WTC11 (cell line): ENCODE data around the gene CTNNA3. TPM values are rescaled to one million over a fixed set of nuclear protein-coding genes. Genes with fewer than 3 reads are reported as not detected.

Experiments
- ATAC-seq: fragments of 200-7000 bp; cut with Tn5 transposase; 2 replicates; pipeline ENCODE4 v1.10.0; 2021; ENCODE audit warnings: mild to moderate bottlenecking, moderate library complexity
- CTCF ChIA-PET: fragments of 300-600 bp; sonication (Branson Sonifier 250); formaldehyde crosslinking; loops from one replicate; lab custom pipeline; 2021; ENCODE audit warnings: antibody characterized with exemption; lab: Charles Lee
- POLR2A ChIA-PET: fragments of 350-600 bp; sonication (Branson Sonifier 250); formaldehyde crosslinking; loops from one replicate; lab custom pipeline; 2021; ENCODE audit warnings: antibody characterized with exemption; lab: Charles Lee
- DNase-seq: peaks from one replicate; pipeline ENCODE4 v3.0.0; 2021; ENCODE audit warnings: low spot score
- H3K27ac Mint-ChIP-seq: 2 replicates; pipeline ENCODE4 v1.8.0; 2021; ENCODE audit warnings: mixed read lengths
- H3K27me3 Mint-ChIP-seq: 2 replicates; pipeline ENCODE4 v1.8.0; 2021; ENCODE audit warnings: low read depth, mild to moderate bottlenecking, moderate library complexity, mixed read lengths
- H3K36me3 Mint-ChIP-seq: 2 replicates; pipeline ENCODE4 v1.8.0; 2021; ENCODE audit warnings: mixed read lengths
- H3K4me1 Mint-ChIP-seq: 2 replicates; pipeline ENCODE4 v1.8.0; 2022; ENCODE audit warnings: mixed read lengths
- H3K4me3 Mint-ChIP-seq: 2 replicates; pipeline ENCODE4 v1.8.0; 2021; ENCODE audit warnings: mild to moderate bottlenecking, moderate library complexity, mixed read lengths
- H3K9me3 Mint-ChIP-seq: 2 replicates; pipeline ENCODE4 v1.8.0; 2021; ENCODE audit warnings: mixed read lengths
- AFF4 ChIP-seq: sonication (generic); formaldehyde crosslinking; IDR thresholded peaks from 2 replicates; pipeline ENCODE4 v1.8.1; 2023; ENCODE audit warnings: mild to moderate bottlenecking, missing genetic modification reagents, borderline replicate concordance
- CDX4 ChIP-seq: fragments of 250-450 bp; sonication (Bioruptor Pico); IDR thresholded peaks from 2 replicates; pipeline ENCODE4 v1.9.0; 2021; ENCODE audit warnings: moderate library complexity, mild to moderate bottlenecking, inconsistent platforms, borderline replicate concordance
- E2F1 ChIP-seq: sonication (generic); formaldehyde crosslinking; IDR thresholded peaks from 2 replicates; pipeline ENCODE4 v1.8.0; 2022; ENCODE audit warnings: mild to moderate bottlenecking, missing genetic modification reagents
- ERG ChIP-seq: fragments of 250-450 bp; sonication (Bioruptor Pico); IDR thresholded peaks from 2 replicates; pipeline ENCODE4 v1.8.0; 2021; ENCODE audit warnings: mild to moderate bottlenecking
- FOXJ3 ChIP-seq: sonication (generic); formaldehyde crosslinking; IDR thresholded peaks from 2 replicates; pipeline ENCODE4 v1.9.0; 2021; ENCODE audit warnings: missing genetic modification reagents, mild to moderate bottlenecking, borderline replicate concordance
- IRF2 ChIP-seq: sonication (generic); formaldehyde crosslinking; IDR thresholded peaks from 2 replicates; pipeline ENCODE4 v1.8.0; 2022; ENCODE audit warnings: low read depth, missing genetic modification reagents, borderline replicate concordance
- JAZF1 ChIP-seq: fragments of 250-450 bp; sonication (Bioruptor Pico); IDR thresholded peaks from 2 replicates; pipeline ENCODE4 v1.9.0; 2021; ENCODE audit warnings: moderate library complexity, mild to moderate bottlenecking, inconsistent platforms
- MAX ChIP-seq: sonication (generic); formaldehyde crosslinking; IDR thresholded peaks from 2 replicates; pipeline ENCODE4 v1.8.0; 2022; ENCODE audit warnings: mild to moderate bottlenecking, missing genetic modification reagents
- MXD4 ChIP-seq: fragments of 250-450 bp; sonication (Bioruptor Pico); IDR thresholded peaks from 2 replicates; pipeline ENCODE4 v1.8.0; 2021; ENCODE audit warnings: mild to moderate bottlenecking, moderate library complexity, borderline replicate concordance
- SMAD3 ChIP-seq: sonication (generic); formaldehyde crosslinking; IDR thresholded peaks from 2 replicates; pipeline ENCODE4 v1.8.0; 2022; ENCODE audit warnings: missing genetic modification reagents, mild to moderate bottlenecking, borderline replicate concordance
- TCF7 ChIP-seq: sonication (generic); formaldehyde crosslinking; IDR thresholded peaks from 2 replicates; pipeline ENCODE4 v1.8.0; 2022; ENCODE audit warnings: mild to moderate bottlenecking, low read depth, missing genetic modification reagents, moderate library complexity
- TEAD1 ChIP-seq: sonication (generic); formaldehyde crosslinking; IDR thresholded peaks from 2 replicates; pipeline ENCODE4 v1.8.0; 2022; ENCODE audit warnings: mild to moderate bottlenecking, missing genetic modification reagents
- USF2 ChIP-seq: sonication (generic); formaldehyde crosslinking; IDR thresholded peaks from 2 replicates; pipeline ENCODE4 v1.8.1; 2023; ENCODE audit warnings: mild to moderate bottlenecking, missing genetic modification reagents, moderate library complexity
- ZNF138 ChIP-seq: sonication (generic); formaldehyde crosslinking; conservative IDR thresholded peaks from 2 replicates; pipeline ENCODE4 v1.8.1; 2022; ENCODE audit warnings: mild to moderate bottlenecking, moderate library complexity, missing genetic modification reagents
- ZNF219 ChIP-seq: sonication (generic); formaldehyde crosslinking; IDR thresholded peaks from 2 replicates; pipeline ENCODE4 v1.8.0; 2023; ENCODE audit warnings: missing genetic modification reagents, mild to moderate bottlenecking, borderline replicate concordance
- ZNF317 ChIP-seq: sonication (generic); formaldehyde crosslinking; IDR thresholded peaks from 2 replicates; pipeline ENCODE4 v1.8.1; 2023; ENCODE audit warnings: low read depth, mild to moderate bottlenecking, moderate library complexity, missing genetic modification reagents, borderline replicate concordance
- ZNF416 ChIP-seq: fragments of 250-450 bp; sonication (Bioruptor Pico); IDR thresholded peaks from 2 replicates; pipeline ENCODE4 v1.9.0; 2021; ENCODE audit warnings: mild to moderate bottlenecking, inconsistent platforms
- ZNF671 ChIP-seq: fragments of 250-450 bp; sonication (Bioruptor Pico); IDR thresholded peaks from 2 replicates; pipeline ENCODE4 v1.8.0; 2021; ENCODE audit warnings: mild to moderate bottlenecking
- total RNA-seq: library from RNA; stranded (reverse); gene quantifications from 3 replicates; pipeline ENCODE4 v1.2.3, GENCODE V29; 2021
- TF ChIP-seq, protein P1 (sequence below): sonication (generic); formaldehyde crosslinking; conservative IDR thresholded peaks from 2 replicates; pipeline ENCODE4 v1.8.1; 2023; ENCODE audit warnings: mild to moderate bottlenecking, low read depth, missing genetic modification reagents, moderate library complexity
- TF ChIP-seq, protein P2 (sequence below): fragments of 250-450 bp; sonication (Bioruptor Pico); conservative IDR thresholded peaks from 2 replicates; pipeline ENCODE4 v1.9.0; 2021; ENCODE audit warnings: mild to moderate bottlenecking

The CTNNA3 gene
- total RNA-seq, 1 experiment from 2014 or later, result 6.1 TPM

- TF ChIP-seq ZNF317 (no peak), AFF4 (CRISPR knock-in tag) (no peak), ZNF138 (CRISPR knock-in tag) (no peak), ERG (no peak), MAX (CRISPR knock-in tag) (no peak), USF2 (CRISPR knock-in tag) (no peak), IRF2 (CRISPR knock-in tag) (no peak)
- TF ChIP-seq, protein P1, sequence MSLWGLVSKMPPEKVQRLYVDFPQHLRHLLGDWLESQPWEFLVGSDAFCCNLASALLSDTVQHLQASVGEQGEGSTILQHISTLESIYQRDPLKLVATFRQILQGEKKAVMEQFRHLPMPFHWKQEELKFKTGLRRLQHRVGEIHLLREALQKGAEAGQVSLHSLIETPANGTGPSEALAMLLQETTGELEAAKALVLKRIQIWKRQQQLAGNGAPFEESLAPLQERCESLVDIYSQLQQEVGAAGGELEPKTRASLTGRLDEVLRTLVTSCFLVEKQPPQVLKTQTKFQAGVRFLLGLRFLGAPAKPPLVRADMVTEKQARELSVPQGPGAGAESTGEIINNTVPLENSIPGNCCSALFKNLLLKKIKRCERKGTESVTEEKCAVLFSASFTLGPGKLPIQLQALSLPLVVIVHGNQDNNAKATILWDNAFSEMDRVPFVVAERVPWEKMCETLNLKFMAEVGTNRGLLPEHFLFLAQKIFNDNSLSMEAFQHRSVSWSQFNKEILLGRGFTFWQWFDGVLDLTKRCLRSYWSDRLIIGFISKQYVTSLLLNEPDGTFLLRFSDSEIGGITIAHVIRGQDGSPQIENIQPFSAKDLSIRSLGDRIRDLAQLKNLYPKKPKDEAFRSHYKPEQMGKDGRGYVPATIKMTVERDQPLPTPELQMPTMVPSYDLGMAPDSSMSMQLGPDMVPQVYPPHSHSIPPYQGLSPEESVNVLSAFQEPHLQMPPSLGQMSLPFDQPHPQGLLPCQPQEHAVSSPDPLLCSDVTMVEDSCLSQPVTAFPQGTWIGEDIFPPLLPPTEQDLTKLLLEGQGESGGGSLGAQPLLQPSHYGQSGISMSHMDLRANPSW (CRISPR knock-in tag), result no peak
- TF ChIP-seq, all 79 proteins: peak for 0
Measured at GRCh38 chr10:67331121-67331910, 364.7 kb downstream of the CTNNA3 start (continued).

GRCh38 chr10:67327626-67328535, 368.1 kb downstream of the CTNNA3 start:
- POLR2A ChIA-PET, result no interaction called here
- TF ChIP-seq MXD4 (CRISPR knock-in tag) (no peak), TCF7 (CRISPR knock-in tag) (no peak), TEAD1 (CRISPR knock-in tag) (no peak), CDX4 (CRISPR knock-in tag) (no peak), ZNF671 (CRISPR knock-in tag) (no peak), ZNF219 (CRISPR knock-in tag) (no peak), FOXJ3 (no peak), SMAD3 (CRISPR knock-in tag) (no peak), ZNF317 (no peak), E2F1 (CRISPR knock-in tag) (no peak), ZNF416 (CRISPR knock-in tag) (no peak), JAZF1 (CRISPR knock-in tag) (no peak)
- TF ChIP-seq, protein P2, sequence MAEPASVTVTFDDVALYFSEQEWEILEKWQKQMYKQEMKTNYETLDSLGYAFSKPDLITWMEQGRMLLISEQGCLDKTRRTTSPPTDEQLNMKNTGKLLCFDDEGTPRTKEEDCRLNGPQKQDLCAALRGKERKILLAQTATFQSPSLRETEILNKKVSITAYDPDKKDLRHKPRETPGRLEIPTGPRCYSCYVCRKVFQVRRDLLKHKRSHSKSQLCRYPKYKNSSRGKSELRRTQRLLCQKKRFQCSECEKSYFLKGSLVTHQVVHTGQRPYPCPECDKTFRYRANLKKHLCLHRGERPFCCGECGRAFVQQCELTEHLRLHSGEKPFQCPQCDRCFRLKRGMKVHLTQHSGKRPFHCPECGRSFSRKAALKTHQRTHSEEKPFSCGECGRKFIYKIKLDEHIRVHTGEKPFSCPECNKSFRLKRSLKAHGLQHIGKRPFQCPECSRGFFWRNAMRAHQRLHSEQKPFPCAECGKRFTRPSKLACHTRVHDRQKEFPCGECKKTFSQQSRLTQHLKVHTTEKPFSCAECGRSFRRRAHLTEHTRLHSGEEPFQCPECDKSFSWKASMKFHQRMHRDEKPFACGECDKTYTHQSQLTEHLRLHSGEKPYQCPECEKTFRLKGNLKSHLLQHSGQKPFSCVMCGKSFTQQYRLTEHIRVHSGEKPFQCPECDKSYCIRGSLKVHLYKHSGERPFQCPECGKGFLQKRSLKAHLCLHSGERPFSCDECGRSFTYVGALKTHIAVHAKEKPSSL (CRISPR knock-in tag), result no peak

More at GRCh38 chr10:67327626-67328535, 368.1 kb downstream of the CTNNA3 start:
- Mint-ChIP-seq H3K36me3 (peaks cover 15% of the 10 kb centered on the region), H3K4me3 (no peak overlapping the region), H3K9me3 (peaks cover 42% of the 10 kb centered on the region), H3K27me3 (no peaks in the 10 kb centered on the region; the same call in 1 of the 2 replicates), H3K4me1 (peaks cover 10% of the 10 kb centered on the region), H3K27ac (no peak overlapping the region)
- CTCF ChIA-PET, result no interaction called here
- DNase-seq (no peak), ATAC-seq (no peak)
